Measurements from ENCODE around the gene DCPS.

The DCPS gene

GRCh38 chr11:126360049-126360446 is 56.2 kb downstream of the DCPS start:
- no peaks in the 10 kb centered on the region for H3K36me3 ChIP-seq (ENCODE audit: low read length)
- no peak overlapping the region for H3K27ac ChIP-seq (ENCODE audit: low read depth, low read length)
- H3K79me2 ChIP-seq (ENCODE audit: insufficient read depth, low read length), result no peaks in the 10 kb centered on the region
- H3K4me3 ChIP-seq (ENCODE audit: insufficient read depth, low read length, poor library complexity, severe bottlenecking), result no peak overlapping the region
- H3F3A ChIP-seq (ENCODE audit: insufficient read depth), result no peaks in the 10 kb centered on the region
- no peaks in the 10 kb centered on the region for H3K9me2 ChIP-seq (replicated peaks; ENCODE audit: insufficient read depth, low read length)
- H2AFZ ChIP-seq (ENCODE audit: low read depth, low read length, severe bottlenecking), result no peak overlapping the region
- H3K9ac ChIP-seq (ENCODE audit: low read length), result no peak overlapping the region
- no peaks in the 10 kb centered on the region for H3K27me3 ChIP-seq (ENCODE audit: low read length)
- no peaks in the 10 kb centered on the region for H3K9me3 ChIP-seq (ENCODE audit: insufficient read depth, low read length)
- TF ChIP-seq CTCF (IDR thresholded peaks at IDR 0.05; ENCODE audit: insufficient read depth, low read length, poor library complexity, severe bottlenecking), result no peak
- TF ChIP-seq EZH2phosphoT487 (conservative IDR thresholded peaks at IDR 0.05; ENCODE audit: low read length), result no peak
- no peaks in the 10 kb centered on the region for H4K20me1 ChIP-seq (ENCODE audit: low read depth, low read length)
- H3K4me2 ChIP-seq (ENCODE audit: low read depth, low read length, poor library complexity, severe bottlenecking), result no peak overlapping the region

GRCh38 chr11:126361400-126361799 is 57.5 kb downstream of the DCPS start:
- H3K27me3 ChIP-seq (ENCODE audit: low read length), result no peaks in the 10 kb centered on the region
- no peaks in the 10 kb centered on the region for H3F3A ChIP-seq (ENCODE audit: insufficient read depth)
- H3K27ac ChIP-seq (ENCODE audit: low read depth, low read length), result no peak overlapping the region
- no peaks in the 10 kb centered on the region for H3K79me2 ChIP-seq (ENCODE audit: insufficient read depth, low read length)
- no peak overlapping the region for H3K4me3 ChIP-seq (ENCODE audit: insufficient read depth, low read length, poor library complexity, severe bottlenecking)
- no peaks in the 10 kb centered on the region for H3K36me3 ChIP-seq (ENCODE audit: low read length)
- H3K9me2 ChIP-seq (replicated peaks; ENCODE audit: insufficient read depth, low read length), result no peaks in the 10 kb centered on the region
- H2AFZ ChIP-seq (ENCODE audit: low read depth, low read length, severe bottlenecking), result no peak overlapping the region
- no peaks in the 10 kb centered on the region for H4K20me1 ChIP-seq (ENCODE audit: low read depth, low read length)
- no peak overlapping the region for H3K9ac ChIP-seq (ENCODE audit: low read length)
- TF ChIP-seq CTCF (IDR thresholded peaks at IDR 0.05; ENCODE audit: insufficient read depth, low read length, poor library complexity, severe bottlenecking) (no peak), EZH2phosphoT487 (conservative IDR thresholded peaks at IDR 0.05; ENCODE audit: low read length) (no peak)
- no peak overlapping the region for H3K4me2 ChIP-seq (ENCODE audit: low read depth, low read length, poor library complexity, severe bottlenecking)
- H3K9me3 ChIP-seq (ENCODE audit: insufficient read depth, low read length), result no peaks in the 10 kb centered on the region

- no peaks in the 10 kb centered on the region for H3K79me2 ChIP-seq (ENCODE audit: insufficient read depth, low read length)
- TF ChIP-seq EZH2phosphoT487 (conservative IDR thresholded peaks at IDR 0.05; ENCODE audit: low read length) (no peak), CTCF (IDR thresholded peaks at IDR 0.05; ENCODE audit: insufficient read depth, low read length, poor library complexity, severe bottlenecking) (no peak)
- no peaks in the 10 kb centered on the region for H3K9me2 ChIP-seq (replicated peaks; ENCODE audit: insufficient read depth, low read length)
- no peaks in the 10 kb centered on the region for H3K36me3 ChIP-seq (ENCODE audit: low read length)
- no peak overlapping the region for H3K9ac ChIP-seq (ENCODE audit: low read length)
- H3K4me3 ChIP-seq (ENCODE audit: insufficient read depth, low read length, poor library complexity, severe bottlenecking), result no peak overlapping the region
- no peaks in the 10 kb centered on the region for H4K20me1 ChIP-seq (ENCODE audit: low read depth, low read length)
- H3K27ac ChIP-seq (ENCODE audit: low read depth, low read length), result no peak overlapping the region
- H3F3A ChIP-seq (ENCODE audit: insufficient read depth), result no peaks in the 10 kb centered on the region
- H2AFZ ChIP-seq (ENCODE audit: low read depth, low read length, severe bottlenecking), result no peak overlapping the region
- H3K4me2 ChIP-seq (ENCODE audit: low read depth, low read length, poor library complexity, severe bottlenecking), result no peak overlapping the region
- H3K27me3 ChIP-seq (ENCODE audit: low read length), result no peaks in the 10 kb centered on the region
- H3K9me3 ChIP-seq (ENCODE audit: insufficient read depth, low read length), result no peaks in the 10 kb centered on the region
These were observed 59.2 kb downstream of the DCPS start for GRCh38 chr11:126362879-126363655.

Measured in SU-DHL-6 (cell line).